GOT3 (cell line): Measurements from ENCODE around the gene REC8.

ENCODE experiments used
- DNase-seq: peaks from one replicate; lab custom pipeline; 2025; ENCODE audit warnings: mixed read lengths; lab: John Stamatoyannopoulos, UW

REC8 gene

DNA sequence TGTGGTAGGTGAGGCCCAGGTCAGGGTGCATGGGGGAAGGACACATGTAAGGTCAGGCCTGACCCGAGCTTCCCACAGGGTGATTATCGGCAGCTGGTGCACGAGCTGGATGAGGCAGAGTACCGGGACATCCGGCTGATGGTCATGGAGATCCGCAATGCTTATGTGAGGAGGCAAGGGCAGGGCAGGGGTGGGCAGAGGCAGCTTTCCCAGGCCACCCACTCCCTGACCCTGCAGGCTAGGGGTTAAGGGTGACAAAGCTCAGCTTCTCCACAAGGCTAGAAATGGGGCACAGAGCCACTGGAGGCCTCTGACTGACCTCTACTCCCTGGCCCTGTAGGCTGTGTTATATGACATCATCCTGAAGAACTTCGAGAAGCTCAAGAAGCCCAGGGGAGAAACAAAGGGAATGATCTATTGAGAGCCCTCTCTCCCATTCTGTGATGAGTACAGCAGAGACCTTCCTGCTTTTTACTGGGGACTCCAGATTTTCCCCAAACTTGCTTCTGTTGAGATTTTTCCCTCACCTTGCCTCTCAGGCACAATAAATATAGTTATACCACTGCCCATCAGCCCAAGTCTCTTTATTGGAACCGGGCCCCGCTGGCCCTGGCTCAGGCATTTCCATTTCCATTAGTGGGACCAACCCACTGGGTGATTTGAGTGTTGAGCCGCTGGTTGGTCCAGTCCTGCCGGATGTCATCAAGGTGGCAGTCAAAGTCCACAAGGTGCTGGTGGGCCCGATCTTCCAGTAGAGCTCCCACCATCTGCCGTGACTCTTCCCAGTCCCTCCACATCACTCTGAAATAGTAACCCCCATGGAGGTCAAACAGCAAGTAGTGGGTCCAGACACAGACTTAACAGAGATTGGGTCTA, 33.2 kb upstream of the REC8 start:
- no peak for DNase-seq

- DNase-seq = no peak
Measured at GRCh38 chr14:24139272-24139934, 32.5 kb upstream of the REC8 start.

DNA sequence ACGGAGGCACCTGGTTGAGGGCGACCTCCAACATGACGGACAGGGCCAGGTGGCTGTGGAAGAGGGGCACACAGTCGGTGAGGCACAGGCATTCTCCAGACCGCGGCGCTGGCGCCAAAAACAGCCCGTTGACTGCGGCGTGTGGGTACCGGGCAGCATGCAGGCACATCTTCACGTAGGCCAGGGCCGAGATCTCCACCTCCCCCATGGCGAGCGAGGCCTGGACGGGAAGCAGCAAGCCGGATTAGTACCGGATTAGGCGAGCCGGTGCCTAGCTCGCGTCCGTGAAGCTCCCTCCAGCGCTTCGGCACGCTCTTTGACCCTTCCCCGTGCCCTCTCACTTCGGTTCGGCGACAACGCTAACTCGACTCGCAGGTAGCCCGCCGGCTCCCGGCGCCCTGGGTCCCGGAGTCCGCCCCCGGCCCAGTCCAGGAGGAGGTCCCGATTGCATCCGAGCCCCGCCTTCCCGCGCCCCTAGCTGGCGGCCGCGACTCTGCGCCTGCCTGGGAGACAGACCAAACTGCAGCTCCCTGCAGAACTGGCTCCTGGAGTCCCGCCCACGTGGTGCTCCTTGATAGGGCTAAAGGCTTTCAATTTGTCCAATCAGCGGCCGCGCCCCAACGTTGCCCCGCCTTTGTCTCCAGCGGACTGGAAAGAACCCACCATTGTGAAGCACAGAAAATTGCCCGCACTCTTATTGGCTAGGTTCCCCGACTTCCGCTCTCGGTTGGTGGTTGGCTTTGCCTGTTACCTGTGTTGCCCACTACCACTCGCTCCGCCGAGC, 30.6 kb upstream of the REC8 start, which contains the start of gene EMC9:
EMC9 (minus strand) TSS at position 495 of the 784 bp plus-strand sequence; CDS start at position 208, 287 bp downstream.
- peak; percentile 78 for DNase-seq

GRCh38 chr14:24143511-24143910, 28.4 kb upstream of the REC8 start:
- no peak for DNase-seq

DNA sequence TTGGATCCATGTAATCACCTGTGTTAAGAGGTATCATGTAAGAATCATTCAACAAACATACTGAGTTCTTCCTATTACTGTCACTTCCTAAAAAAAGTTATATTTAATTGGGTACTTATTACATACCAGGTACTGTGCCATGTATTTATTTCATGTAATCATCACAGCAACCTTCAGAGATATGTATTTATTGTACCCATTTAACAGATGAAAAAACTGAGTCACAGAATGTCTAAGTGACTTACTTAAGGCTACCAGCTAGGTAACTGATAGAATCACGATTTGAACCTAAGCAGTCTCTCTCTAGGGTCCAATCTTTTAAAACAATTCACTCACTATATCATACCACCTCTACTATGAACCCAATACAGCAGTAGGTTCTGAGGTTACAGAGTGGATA, 27.4 kb upstream of the REC8 start:
- DNase-seq = no peak

DNA sequence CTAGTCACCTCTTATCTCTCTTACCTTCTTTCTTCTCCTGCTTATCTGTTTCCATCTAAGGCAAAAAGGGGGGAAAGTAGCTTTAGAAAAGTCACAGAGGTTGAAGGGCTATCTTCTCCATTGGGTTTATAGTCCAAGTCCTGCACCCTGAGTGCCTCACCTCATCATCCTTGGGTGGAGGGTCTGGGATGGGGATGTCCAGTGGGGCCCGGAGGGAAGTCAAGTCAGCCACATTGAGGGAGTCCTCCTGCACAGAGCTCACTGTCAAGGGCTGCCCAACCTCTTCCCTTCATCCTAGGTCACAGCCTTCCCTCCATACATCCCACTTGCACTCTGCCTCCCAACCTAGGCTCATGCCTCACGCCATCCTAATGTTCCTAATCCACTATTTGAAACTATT, 26.7 kb upstream of the REC8 start:
- DNase-seq = no peak

- no peak for DNase-seq
Measured at GRCh38 chr14:24145690-24146452, 26.0 kb upstream of the REC8 start.

GRCh38 chr14:24146453-24146977, 25.4 kb upstream of the REC8 start, which contains the start of gene PSME2:
TSS of gene PSME2 (minus strand) at chr14:24146610. CDS start at chr14:24146581, 29 bp downstream.
- DNase-seq = peak; percentile 77

DNA sequence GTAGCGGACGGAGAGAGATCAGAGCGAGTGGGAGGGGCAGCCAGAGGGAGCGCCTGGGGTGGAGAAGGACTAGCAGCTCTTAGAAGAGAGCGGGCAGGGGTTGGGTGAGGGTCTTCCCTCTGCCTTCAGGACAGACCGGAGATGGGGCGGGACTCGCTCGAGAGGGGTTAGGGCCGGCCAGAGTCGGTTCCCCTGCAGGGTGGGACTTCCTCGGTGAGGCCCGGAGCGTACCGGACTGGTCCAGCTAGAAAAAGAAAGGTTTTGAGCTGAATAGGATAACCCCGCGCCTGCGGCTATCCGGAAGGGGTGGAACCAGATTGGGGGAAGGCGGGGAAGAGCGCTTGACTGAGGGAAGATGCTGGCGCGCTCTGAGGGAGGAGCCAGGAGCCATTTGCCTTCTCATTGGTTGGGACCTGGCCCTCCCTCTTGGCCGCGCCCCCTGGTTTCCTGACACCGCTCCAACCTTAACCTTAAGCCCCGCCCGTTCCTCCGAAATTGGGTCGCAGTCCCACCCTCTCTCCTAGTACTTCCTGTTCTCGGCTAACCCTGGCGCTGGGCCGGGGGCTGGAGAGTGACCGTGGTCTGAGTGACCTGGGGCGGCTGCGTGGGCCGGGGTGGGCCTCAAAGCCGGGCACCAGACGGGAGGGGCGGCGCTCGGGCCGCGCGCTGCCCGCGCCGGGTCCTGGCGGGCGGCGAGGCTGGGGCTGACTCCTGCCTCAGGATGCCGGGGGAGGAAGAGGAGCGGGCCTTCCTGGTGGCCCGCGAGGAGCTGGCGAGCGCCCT, 24.7 kb upstream of the REC8 start, which contains the start of gene RNF31:
RNF31 (plus strand) TSS at position 521 of the 783 bp plus-strand sequence; CDS start at position 722, 201 bp downstream.
- peak; percentile 80 for DNase-seq

GRCh38 chr14:24147761-24148428, 24.0 kb upstream of the REC8 start:
- DNase-seq = no peak

- no peak for DNase-seq
Measured at GRCh38 chr14:24149302-24149969, 22.4 kb upstream of the REC8 start.

DNA sequence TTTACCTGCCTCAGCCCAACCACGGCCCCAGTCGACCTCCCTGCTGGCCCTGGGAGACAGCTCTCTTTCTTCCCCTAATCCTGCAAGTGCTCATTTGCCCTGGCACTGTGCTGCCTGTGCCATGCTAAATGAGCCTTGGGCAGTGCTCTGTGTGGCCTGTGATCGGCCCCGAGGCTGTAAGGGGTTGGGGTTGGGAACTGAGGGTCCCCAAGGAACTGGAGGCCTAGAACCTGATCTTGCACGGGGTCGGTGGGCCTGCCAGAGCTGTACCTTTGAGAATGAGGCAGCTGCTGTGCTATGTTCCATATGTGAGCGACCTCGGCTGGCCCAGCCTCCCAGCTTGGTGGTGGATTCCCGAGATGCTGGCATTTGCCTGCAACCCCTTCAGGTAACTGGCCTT, 21.8 kb upstream of the REC8 start:
- DNase-seq = no peak

DNA sequence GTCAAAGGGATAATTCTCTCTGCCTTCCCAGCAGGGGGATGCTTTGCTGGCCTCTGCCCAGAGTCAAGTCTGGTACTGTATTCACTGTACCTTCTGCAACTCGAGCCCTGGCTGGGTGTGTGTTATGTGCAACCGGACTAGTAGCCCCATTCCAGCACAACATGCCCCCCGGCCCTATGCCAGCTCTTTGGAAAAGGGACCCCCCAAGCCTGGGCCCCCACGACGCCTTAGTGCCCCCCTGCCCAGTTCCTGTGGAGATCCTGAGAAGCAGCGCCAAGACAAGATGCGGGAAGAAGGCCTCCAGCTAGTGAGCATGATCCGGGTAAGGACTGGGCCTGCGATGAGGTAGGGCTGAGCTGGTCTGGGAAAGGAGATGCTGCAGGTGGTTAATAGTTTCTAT, 21.3 kb upstream of the REC8 start:
- no peak for DNase-seq

- DNase-seq = no peak
Measured at GRCh38 chr14:24150993-24151392, 20.9 kb upstream of the REC8 start.

- DNase-seq = no peak
Measured at GRCh38 chr14:24151404-24152080, 20.3 kb upstream of the REC8 start.

DNA sequence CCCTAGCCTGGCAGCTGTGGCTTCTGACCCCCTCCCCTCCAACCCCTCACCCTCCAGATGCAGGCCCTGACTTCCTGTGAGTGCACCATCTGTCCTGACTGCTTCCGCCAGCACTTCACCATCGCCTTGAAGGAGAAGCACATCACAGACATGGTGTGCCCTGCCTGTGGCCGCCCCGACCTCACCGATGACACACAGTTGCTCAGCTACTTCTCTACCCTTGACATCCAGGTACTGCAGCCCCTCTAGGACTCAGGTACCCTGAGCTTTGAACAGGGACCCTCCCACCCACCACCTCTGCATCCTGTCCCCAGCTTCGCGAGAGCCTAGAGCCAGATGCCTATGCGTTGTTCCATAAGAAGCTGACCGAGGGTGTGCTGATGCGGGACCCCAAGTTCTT, 16.8 kb upstream of the REC8 start:
- no peak for DNase-seq

DNA sequence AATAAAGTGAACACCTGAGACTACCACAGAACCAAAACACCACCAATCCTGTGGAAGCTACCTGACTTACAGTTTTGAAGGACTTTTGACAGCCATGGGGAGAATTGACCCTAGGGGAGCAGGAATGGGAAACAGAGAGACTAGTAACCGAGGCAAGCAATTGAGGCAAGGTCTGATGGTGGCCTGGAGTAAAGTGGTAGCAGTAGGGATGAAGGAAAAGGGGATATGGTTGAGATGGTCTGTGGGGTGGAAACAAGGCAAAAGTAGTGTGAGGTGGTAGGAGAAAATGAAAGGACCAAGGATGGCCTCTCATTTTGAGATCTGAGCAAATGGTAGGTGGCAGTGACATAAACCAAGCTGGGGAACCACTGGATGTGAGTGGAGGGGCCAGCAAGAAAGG, 15.0 kb upstream of the REC8 start:
- DNase-seq = no peak

DNA sequence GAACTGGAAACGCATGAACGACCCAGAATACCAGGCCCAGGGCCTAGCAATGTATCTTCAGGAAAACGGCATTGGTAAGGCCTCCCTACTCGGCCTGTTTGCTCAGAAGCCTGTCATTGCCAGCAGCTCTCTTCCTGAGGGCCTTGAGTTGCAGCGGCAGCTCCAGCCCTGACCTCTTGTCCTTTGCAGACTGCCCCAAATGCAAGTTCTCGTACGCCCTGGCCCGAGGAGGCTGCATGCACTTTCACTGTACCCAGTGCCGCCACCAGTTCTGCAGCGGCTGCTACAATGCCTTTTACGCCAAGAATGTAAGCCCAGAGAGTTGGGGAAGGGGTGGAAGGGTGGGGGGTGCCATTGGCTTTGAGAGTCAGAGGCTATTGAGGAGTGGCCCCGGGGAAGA, 14.5 kb upstream of the REC8 start:
- DNase-seq = no peak
